ENCODE data around the gene EXOC4.

DNA sequence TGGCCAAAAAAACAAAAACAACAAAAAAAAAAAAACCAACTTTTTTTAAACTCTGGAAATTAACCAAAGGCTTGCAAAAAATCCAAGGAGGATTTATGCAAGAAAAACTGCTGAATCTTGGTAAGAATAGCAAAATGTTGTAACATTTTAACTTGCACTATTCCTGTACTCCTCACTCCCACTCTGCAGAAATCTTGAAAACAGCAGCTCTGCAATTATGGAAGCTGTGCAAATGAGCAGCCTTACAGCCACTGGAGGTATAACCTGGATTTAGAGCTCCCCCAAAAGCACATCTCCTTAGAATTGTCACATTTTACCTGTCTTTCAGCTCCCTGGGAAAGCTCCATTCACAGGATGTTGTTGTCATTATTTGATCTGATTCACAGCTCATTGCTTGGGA lies 832.4 kb downstream of the EXOC4 start:
- no peak for TF ChIP-seq CTCF (CRISPR knock-in tag; IDR thresholded peaks at IDR 0.05)
- TF ChIP-seq KDM1A (CRISPR knock-in tag; IDR thresholded peaks at IDR 0.05) = no peak
- TF ChIP-seq POLR2AphosphoS5 (IDR thresholded peaks at IDR 0.05; ENCODE audit: low read depth, low read length) = no peak
- no peak for TF ChIP-seq ZFP36 (IDR thresholded peaks at IDR 0.05; ENCODE audit: borderline replicate concordance, low read depth, low read length, partially characterized antibody)
- no peak for TF ChIP-seq BHLHE40 (IDR thresholded peaks at IDR 0.05; ENCODE audit: low read length)
- TF ChIP-seq HDAC2 (CRISPR knock-in tag; IDR thresholded peaks at IDR 0.05) = no peak
- no peak for TF ChIP-seq HNF4A (CRISPR knock-in tag; IDR thresholded peaks at IDR 0.05)
- TF ChIP-seq, protein P1, sequence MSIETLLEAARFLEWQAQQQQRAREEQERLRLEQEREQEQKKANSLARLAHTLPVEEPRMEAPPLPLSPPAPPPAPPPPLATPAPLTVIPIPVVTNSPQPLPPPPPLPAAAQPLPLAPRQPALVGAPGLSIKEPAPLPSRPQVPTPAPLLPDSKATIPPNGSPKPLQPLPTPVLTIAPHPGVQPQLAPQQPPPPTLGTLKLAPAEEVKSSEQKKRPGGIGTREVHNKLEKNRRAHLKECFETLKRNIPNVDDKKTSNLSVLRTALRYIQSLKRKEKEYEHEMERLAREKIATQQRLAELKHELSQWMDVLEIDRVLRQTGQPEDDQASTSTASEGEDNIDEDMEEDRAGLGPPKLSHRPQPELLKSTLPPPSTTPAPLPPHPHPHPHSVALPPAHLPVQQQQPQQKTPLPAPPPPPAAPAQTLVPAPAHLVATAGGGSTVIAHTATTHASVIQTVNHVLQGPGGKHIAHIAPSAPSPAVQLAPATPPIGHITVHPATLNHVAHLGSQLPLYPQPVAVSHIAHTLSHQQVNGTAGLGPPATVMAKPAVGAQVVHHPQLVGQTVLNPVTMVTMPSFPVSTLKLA (IDR thresholded peaks at IDR 0.05) = no peak

Measured in HepG2 (cell line).